Calu3 (cell line): ENCODE results near the gene PAX2. TPM values are rescaled to one million over a fixed set of nuclear protein-coding genes. Genes with fewer than 3 reads are reported as not detected.

Experiments
- BruUV-seq: library from RNA; stranded (reverse); fragments of 400-500 nt; replicated peaks from 2 replicates; lab custom pipeline; 2021; lab: Mats Ljungman, UMichigan
- CTCF ChIA-PET: fragments of 300-600 bp; sonication (Branson Sonifier 250); formaldehyde crosslinking; loops from one replicate; lab custom pipeline; 2022; ENCODE audit warnings: antibody characterized with exemption; lab: Charles Lee
- DNase-seq: peaks from one replicate; pipeline ENCODE4 v3.0.0; 2022
- H3K27ac Mint-ChIP-seq: one replicate; pipeline ENCODE4 v1.8.0; 2022; ENCODE audit warnings: mixed read lengths; ENCODE audit not compliant: unreplicated experiment
- H3K27me3 Mint-ChIP-seq: one replicate; pipeline ENCODE4 v1.8.0; 2022; ENCODE audit warnings: mixed read lengths; ENCODE audit not compliant: unreplicated experiment
- H3K36me3 Mint-ChIP-seq: one replicate; pipeline ENCODE4 v1.8.0; 2022; ENCODE audit warnings: mild to moderate bottlenecking, moderate library complexity, mixed read lengths; ENCODE audit not compliant: insufficient read depth, unreplicated experiment
- H3K4me1 Mint-ChIP-seq: one replicate; pipeline ENCODE4 v1.8.0; 2022; ENCODE audit warnings: mild to moderate bottlenecking, low read depth, mixed read lengths; ENCODE audit not compliant: unreplicated experiment
- H3K4me3 Mint-ChIP-seq: one replicate; pipeline ENCODE4 v1.8.0; 2022; ENCODE audit warnings: mild to moderate bottlenecking, low read depth, moderate library complexity, mixed read lengths; ENCODE audit not compliant: unreplicated experiment
- H3K9me3 Mint-ChIP-seq: one replicate; pipeline ENCODE4 v1.8.0; 2022; ENCODE audit warnings: low read depth, mixed read lengths; ENCODE audit not compliant: unreplicated experiment
- intact Hi-C: fragments of 100-400 bp; cut with micrococcal nuclease; formaldehyde crosslinking; loops from one replicate; pipeline ENCODE4 v1.10.0; 2022; ENCODE audit not compliant: unreplicated experiment
- total RNA-seq: library from RNA; stranded (reverse); gene quantifications from 2 replicates; pipeline ENCODE4 v1.2.3, GENCODE V29; 2022
- TF ChIP-seq, protein P1 (sequence below): fragments of 200-600 bp; IDR thresholded peaks from one replicate; pipeline ENCODE4 v1.8.0; 2022; ENCODE audit warnings: antibody characterized with exemption; ENCODE audit not compliant: unreplicated experiment

PAX2 gene
- total RNA-seq, 1 experiment from 2014 or later: not detected

DNA sequence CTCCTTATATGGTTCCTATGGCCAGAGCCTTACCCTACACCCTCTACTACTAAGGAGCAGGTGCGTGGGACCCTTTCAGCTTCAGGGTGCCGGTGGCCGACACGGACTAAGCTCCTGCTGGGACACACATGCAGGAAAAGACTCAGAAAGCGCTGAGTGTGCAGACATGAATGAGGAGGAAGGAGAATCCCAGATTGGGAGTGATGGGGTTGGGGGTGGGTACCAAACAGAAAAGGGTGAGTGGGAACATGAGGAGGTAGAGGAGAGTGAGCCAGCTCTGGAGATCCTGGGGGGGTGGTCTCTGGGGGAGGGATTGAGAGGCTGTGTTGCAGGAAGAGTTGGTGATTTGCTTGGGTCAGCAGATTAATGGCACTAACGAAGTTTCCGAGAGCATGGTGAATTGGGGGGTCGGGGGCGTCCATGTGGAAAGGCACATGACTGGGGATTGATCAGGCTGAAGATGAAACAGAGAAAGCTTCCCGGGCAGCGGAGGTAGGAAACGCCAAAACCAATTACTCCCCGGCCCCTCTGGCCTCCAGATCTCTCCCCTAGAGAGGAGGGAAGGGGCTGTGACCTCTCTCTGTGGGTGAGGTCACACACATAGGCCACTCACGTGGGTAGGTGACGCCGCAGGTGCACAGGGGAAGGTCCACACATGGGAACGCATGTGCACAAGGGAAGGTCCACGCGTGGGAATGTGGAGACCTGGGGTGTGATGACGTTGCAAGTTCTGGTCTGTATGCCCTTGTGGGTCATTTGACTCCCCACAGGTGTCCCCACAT lies 129.5 kb downstream of the PAX2 start:
- Mint-ChIP-seq H3K36me3 (no peaks in the 10 kb centered on the region), H3K9me3 (no peaks in the 10 kb centered on the region), H3K4me1 (peaks cover 19% of the 10 kb centered on the region), H3K4me3 (no peak overlapping the region), H3K27me3 (peaks cover 58% of the 10 kb centered on the region), H3K27ac (no peak overlapping the region)
- no peak for DNase-seq
- TF ChIP-seq, protein P1, sequence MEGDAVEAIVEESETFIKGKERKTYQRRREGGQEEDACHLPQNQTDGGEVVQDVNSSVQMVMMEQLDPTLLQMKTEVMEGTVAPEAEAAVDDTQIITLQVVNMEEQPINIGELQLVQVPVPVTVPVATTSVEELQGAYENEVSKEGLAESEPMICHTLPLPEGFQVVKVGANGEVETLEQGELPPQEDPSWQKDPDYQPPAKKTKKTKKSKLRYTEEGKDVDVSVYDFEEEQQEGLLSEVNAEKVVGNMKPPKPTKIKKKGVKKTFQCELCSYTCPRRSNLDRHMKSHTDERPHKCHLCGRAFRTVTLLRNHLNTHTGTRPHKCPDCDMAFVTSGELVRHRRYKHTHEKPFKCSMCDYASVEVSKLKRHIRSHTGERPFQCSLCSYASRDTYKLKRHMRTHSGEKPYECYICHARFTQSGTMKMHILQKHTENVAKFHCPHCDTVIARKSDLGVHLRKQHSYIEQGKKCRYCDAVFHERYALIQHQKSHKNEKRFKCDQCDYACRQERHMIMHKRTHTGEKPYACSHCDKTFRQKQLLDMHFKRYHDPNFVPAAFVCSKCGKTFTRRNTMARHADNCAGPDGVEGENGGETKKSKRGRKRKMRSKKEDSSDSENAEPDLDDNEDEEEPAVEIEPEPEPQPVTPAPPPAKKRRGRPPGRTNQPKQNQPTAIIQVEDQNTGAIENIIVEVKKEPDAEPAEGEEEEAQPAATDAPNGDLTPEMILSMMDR: no peak
- CTCF ChIA-PET: no interaction called here
- intact Hi-C loops: loop anchor here (5.0 to 10.0 kb wide), 3 partner anchors 150 to 443 kb away; no protein-coding TSS in a partner anchor
- no TSS peak for BruUV-seq

DNA sequence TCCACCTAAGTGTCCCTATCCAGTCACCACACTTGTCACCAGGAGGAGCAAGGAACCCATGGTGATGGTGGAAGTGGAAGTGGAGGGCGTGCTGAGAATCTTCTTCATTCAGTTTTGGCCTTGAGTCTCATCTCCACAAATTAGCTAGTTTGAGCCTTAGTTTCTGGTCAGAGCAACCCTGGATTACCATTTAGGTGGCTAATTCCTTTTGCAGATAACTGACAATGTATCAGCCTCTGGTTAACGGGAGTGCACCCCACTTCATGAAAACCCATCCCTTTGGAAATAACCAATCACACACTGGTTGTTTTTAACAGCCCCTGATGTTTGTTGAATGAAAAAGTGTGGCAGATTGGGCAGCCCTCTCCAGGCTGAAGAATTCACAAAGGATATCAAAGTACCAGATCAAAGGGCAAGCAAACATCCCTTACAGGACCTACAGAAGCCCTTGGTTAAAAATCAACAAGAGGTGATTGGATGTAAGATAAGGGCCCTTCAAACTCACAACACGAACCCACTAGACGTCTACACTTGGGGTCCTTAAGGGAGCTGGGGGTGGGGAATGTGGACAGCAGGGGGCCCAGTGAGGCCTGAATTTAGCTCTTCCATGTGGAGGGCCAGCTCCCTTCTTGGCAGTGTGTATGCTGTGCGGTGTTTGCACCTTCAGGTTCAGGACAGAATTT lies 130.2 kb downstream of the PAX2 start:
- TF ChIP-seq, protein P1: no peak
- Mint-ChIP-seq H3K4me1 (peaks cover 19% of the 10 kb centered on the region), H3K27ac (no peak overlapping the region), H3K27me3 (peaks cover 56% of the 10 kb centered on the region), H3K9me3 (no peaks in the 10 kb centered on the region), H3K36me3 (no peaks in the 10 kb centered on the region), H3K4me3 (no peak overlapping the region)
- intact Hi-C loops: loop anchor here (5.0 to 10.0 kb wide), 3 partner anchors 151 to 443 kb away; no protein-coding TSS in a partner anchor
- no peak for DNase-seq
- CTCF ChIA-PET: interaction anchor here (0.9 kb wide), 1 partner anchor 306 kb away, joined by 3 read pairs; no protein-coding TSS in a partner anchor
- no TSS peak for BruUV-seq

DNA sequence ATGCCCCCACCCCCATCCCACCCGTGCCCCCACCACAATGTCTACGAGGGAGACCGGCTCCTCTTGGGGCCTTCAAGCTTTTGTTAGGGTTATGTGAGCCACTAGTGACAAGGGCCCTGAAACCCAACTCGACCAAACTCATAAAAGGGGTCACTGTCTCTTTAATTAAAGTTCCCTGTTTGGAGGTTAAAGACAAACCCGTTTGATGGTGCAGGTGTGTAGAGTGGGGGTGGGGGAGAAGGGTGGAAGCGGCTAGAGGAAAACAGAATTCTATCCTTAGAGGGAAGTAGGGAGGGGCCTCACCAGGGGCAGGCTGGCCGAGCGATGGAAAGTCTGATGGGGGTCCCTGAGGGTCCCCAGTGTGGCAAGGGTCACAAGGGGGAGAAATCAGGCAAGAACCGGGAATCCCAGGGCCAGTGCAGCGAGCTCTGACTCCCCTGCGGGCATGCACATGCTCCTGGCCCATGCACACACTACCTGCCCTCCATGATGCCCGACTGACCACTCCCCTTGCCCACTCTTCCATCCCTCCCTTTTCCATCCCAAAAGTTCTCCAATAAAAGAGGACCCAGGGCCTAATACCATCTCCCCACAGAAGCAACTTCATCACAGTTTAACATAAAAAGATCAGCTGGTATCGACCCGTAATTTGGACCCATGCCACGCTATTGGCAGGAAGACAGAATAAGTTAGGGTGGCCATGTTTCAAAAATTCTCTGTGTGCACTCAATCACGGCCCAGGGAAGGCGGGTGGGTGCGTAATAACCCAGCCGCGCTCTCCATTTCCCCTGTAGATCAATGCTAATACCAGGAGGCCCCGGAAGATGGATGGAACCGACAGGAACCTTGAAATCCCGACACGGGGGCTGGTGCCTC lies 131.4 kb downstream of the PAX2 start:
- peaks cover 19% of the 10 kb centered on the region for H3K4me1 Mint-ChIP-seq
- no peak overlapping the region for H3K27ac Mint-ChIP-seq
- CTCF ChIA-PET: no interaction called here
- intact Hi-C loops: loop anchor here (5.0 to 10.0 kb wide), 3 partner anchors 152 to 445 kb away; no protein-coding TSS in a partner anchor
- peaks cover 58% of the 10 kb centered on the region for H3K27me3 Mint-ChIP-seq
- TF ChIP-seq, protein P1: no peak
- H3K9me3 Mint-ChIP-seq: no peaks in the 10 kb centered on the region
- no peaks in the 10 kb centered on the region for H3K36me3 Mint-ChIP-seq
- BruUV-seq: no TSS peak
- no peak overlapping the region for H3K4me3 Mint-ChIP-seq
- no peak for DNase-seq

DNA sequence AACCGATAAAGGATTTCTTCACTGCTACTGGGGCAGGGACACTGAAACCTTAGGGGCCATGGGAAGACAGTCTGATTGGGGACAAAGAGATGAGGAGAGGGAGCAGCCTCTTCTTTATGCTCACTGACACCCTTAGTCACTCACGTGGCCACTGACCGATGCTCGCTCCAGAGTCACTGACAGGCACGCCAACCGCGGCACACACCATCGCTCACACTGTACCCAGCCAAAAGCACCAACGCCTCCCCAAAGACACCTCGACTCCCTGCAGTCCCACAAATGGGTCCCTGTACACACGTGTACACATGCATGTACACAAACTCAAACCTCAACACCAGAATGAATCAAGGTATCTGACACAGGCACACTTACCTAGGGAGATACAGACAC lies 132.1 kb downstream of the PAX2 start:
- no peak for DNase-seq
- no peaks in the 10 kb centered on the region for H3K36me3 Mint-ChIP-seq
- intact Hi-C loops: loop anchor here (5.0 to 10.0 kb wide), 3 partner anchors 153 to 445 kb away; no protein-coding TSS in a partner anchor
- H3K27me3 Mint-ChIP-seq: peaks cover 58% of the 10 kb centered on the region
- no TSS peak for BruUV-seq
- CTCF ChIA-PET: no interaction called here
- H3K4me1 Mint-ChIP-seq: peaks cover 19% of the 10 kb centered on the region
- H3K9me3 Mint-ChIP-seq: no peaks in the 10 kb centered on the region
- H3K27ac Mint-ChIP-seq: no peak overlapping the region
- H3K4me3 Mint-ChIP-seq: no peak overlapping the region
- TF ChIP-seq, protein P1: no peak
